Thoracic aorta (tissue), 2 donors: ENCODE results near the gene FAM186B. TPM values are rescaled to one million over a fixed set of nuclear protein-coding genes. Genes with fewer than 3 reads are reported as not detected.
A peak's percentile ranks its signal among the peaks of the same experiment; 100 is the strongest.

Source experiments
- ATAC-seq: fragments of 150-250 bp; one replicate; pipeline ENCODE4 v1.8.0; 2017; ENCODE audit warnings: low read depth; ENCODE audit not compliant: insufficient number of reproducible peaks, low FRiP score
- DNase-seq: peaks from one replicate; pipeline ENCODE4 v3.0.0-alpha.2; 2020; ENCODE audit warnings: low spot score
- H3K27ac ChIP-seq, 2 donors: fragments of 200-600 bp; sonication (generic); 1 replicate in 1 of 2; 2 replicates in 1 of 2; pipeline ENCODE4 v1.5.1; 2016; ENCODE audit warnings: mild to moderate bottlenecking in 2 of 2, moderate library complexity in 2 of 2
- H3K27me3 ChIP-seq: fragments of 200-600 bp; sonication (generic); replicated peaks from 2 replicates; pipeline ENCODE4 v1.6.0; 2016; ENCODE audit warnings: mild to moderate bottlenecking; ENCODE audit not compliant: insufficient read depth
- H3K36me3 ChIP-seq: fragments of 200-600 bp; sonication (generic); one replicate; pipeline ENCODE4 v1.5.1; 2016
- H3K4me1 ChIP-seq, 2 donors: fragments of 200-600 bp; sonication (generic); 1 replicate in 1 of 2; 2 replicates in 1 of 2; pipeline versions ENCODE4 v1.5.1 to v1.6.0; 2016; ENCODE audit warnings: low read depth in 2 of 2, mild to moderate bottlenecking in 1 of 2; ENCODE audit not compliant: control insufficient read depth in 1 of 2
- H3K4me3 ChIP-seq: fragments of 200-600 bp; sonication (generic); 2 replicates; pipeline ENCODE4 v1.5.1; 2016; ENCODE audit warnings: mild to moderate bottlenecking
- H3K9me3 ChIP-seq: fragments of 200-600 bp; sonication (generic); 2 replicates; pipeline ENCODE4 v1.5.1; 2016
- total RNA-seq, 2 donors: library from RNA; depleted of rRNA; stranded (reverse); fragments of >200 nt; gene quantifications; one replicate each; pipeline versions ENCODE4 v1.1.0 to v1.2.3, GENCODE V29; 2016
- TF ChIP-seq, protein P1 (sequence below): fragments of 200-600 bp; sonication (generic); IDR thresholded peaks from one replicate; pipeline ENCODE4 v1.5.1; 2019; ENCODE audit warnings: antibody characterized with exemption

FAM186B gene
- total RNA-seq, 2 donors from 2014 or later: 0.42 to 0.54 TPM

- DNase-seq: no peak
- peaks cover 3 to 14% of the 10 kb centered on the region in 2 donors for H3K4me1 ChIP-seq
Measured at GRCh38 chr12:49552425-49552824, 53.0 kb downstream of the FAM186B start.

GRCh38 chr12:49552014-49552413, 53.4 kb downstream of the FAM186B start:
- TF ChIP-seq, protein P1, sequence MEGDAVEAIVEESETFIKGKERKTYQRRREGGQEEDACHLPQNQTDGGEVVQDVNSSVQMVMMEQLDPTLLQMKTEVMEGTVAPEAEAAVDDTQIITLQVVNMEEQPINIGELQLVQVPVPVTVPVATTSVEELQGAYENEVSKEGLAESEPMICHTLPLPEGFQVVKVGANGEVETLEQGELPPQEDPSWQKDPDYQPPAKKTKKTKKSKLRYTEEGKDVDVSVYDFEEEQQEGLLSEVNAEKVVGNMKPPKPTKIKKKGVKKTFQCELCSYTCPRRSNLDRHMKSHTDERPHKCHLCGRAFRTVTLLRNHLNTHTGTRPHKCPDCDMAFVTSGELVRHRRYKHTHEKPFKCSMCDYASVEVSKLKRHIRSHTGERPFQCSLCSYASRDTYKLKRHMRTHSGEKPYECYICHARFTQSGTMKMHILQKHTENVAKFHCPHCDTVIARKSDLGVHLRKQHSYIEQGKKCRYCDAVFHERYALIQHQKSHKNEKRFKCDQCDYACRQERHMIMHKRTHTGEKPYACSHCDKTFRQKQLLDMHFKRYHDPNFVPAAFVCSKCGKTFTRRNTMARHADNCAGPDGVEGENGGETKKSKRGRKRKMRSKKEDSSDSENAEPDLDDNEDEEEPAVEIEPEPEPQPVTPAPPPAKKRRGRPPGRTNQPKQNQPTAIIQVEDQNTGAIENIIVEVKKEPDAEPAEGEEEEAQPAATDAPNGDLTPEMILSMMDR: no peak
- DNase-seq: no peak
- Histone ChIP-seq H3K4me1 (peaks cover 3 to 14% of the 10 kb centered on the region in 2 donors), H3K27me3 (no peaks in the 10 kb centered on the region), H3K36me3 (peaks cover 5% of the 10 kb centered on the region), H3K27ac (no peak overlapping the region), H3K4me3 (no peak overlapping the region), H3K9me3 (no peaks in the 10 kb centered on the region)
- peak; percentile 51 for ATAC-seq

More at GRCh38 chr12:49552425-49552824, 53.0 kb downstream of the FAM186B start:
- no peak for ATAC-seq
- Histone ChIP-seq H3K27ac (no peak overlapping the region), H3K36me3 (peaks cover 9% of the 10 kb centered on the region), H3K27me3 (no peaks in the 10 kb centered on the region), H3K9me3 (no peaks in the 10 kb centered on the region), H3K4me3 (no peak overlapping the region)
- TF ChIP-seq, protein P1: no peak

GRCh38 chr12:49550693-49551252, 54.7 kb downstream of the FAM186B start:
- Histone ChIP-seq H3K4me1 (peaks cover 3 to 14% of the 10 kb centered on the region in 2 donors), H3K36me3 (no peaks in the 10 kb centered on the region), H3K27ac (no peak overlapping the region), H3K4me3 (no peak overlapping the region), H3K9me3 (no peaks in the 10 kb centered on the region), H3K27me3 (no peaks in the 10 kb centered on the region)
- ATAC-seq (no peak), DNase-seq (no peak)
- TF ChIP-seq, protein P1: no peak

- no peaks in the 10 kb centered on the region for H3K9me3 ChIP-seq
- no peaks in the 10 kb centered on the region for H3K27me3 ChIP-seq
- DNase-seq (no peak), ATAC-seq (no peak)
- TF ChIP-seq, protein P1: no peak
- H3K4me1 ChIP-seq: peaks cover 3 to 14% of the 10 kb centered on the region in 2 donors
- peak overlapping the region; percentile 68 for H3K4me3 ChIP-seq
- H3K27ac ChIP-seq: no peak overlapping the region
- no peaks in the 10 kb centered on the region for H3K36me3 ChIP-seq
Measured at GRCh38 chr12:49549735-49550692, 55.4 kb downstream of the FAM186B start.
